Smooth muscle cell of the brain vasculature (primary cell): Measurements from ENCODE around the gene STYX.

Experiments used
- DNase-seq: peaks from one replicate; pipeline ENCODE4 v3.0.0-alpha.2; 2012; ENCODE audit warnings: low read depth, low spot score

STYX gene

GRCh38 chr14:52790011-52790755, 60.2 kb downstream of the STYX start:
- DNase-seq, result no peak

GRCh38 chr14:52790756-52791222, 60.8 kb downstream of the STYX start:
- no peak for DNase-seq

- DNase-seq, result peak; percentile 72
These were observed 61.5 kb downstream of the STYX start, which contains the start of gene GNPNAT1 for GRCh38 chr14:52791223-52792096. TSS of gene GNPNAT1 (minus strand) at chr14:52791607. CDS start at chr14:52784650, 6,957 bp downstream.

GRCh38 chr14:52792097-52792415, 62.1 kb downstream of the STYX start:
- no peak for DNase-seq

GRCh38 chr14:52793061-52793460, 63.1 kb downstream of the STYX start:
- DNase-seq, result no peak

GRCh38 chr14:52797653-52798052, 67.7 kb downstream of the STYX start:
- DNase-seq, result no peak

- no peak for DNase-seq
These were observed 68.9 kb downstream of the STYX start for GRCh38 chr14:52798826-52799225.

- DNase-seq, result no peak
These were observed 71.2 kb downstream of the STYX start for GRCh38 chr14:52801014-52801712.

GRCh38 chr14:52802597-52802996, 72.6 kb downstream of the STYX start:
- no peak for DNase-seq

GRCh38 chr14:52806115-52806514, 76.1 kb downstream of the STYX start:
- no peak for DNase-seq

GRCh38 chr14:52808101-52808500, 78.1 kb downstream of the STYX start:
- DNase-seq, result no peak

GRCh38 chr14:52821805-52822250, 91.9 kb downstream of the STYX start:
- no peak for DNase-seq

- no peak for DNase-seq
These were observed 94.5 kb downstream of the STYX start for GRCh38 chr14:52824462-52824861.
